ENCODE measurements around the gene TMPRSS11A. TPM values are rescaled to one million over a fixed set of nuclear protein-coding genes. Genes with fewer than 3 reads are reported as not detected.

The TMPRSS11A gene
- total and polyA plus RNA-seq, 2 experiments from 2014 or later: not detected

- no peaks in the 10 kb centered on the region for H3K9me3 ChIP-seq (ENCODE audit: low read depth)
- H3K36me3 ChIP-seq: no peaks in the 10 kb centered on the region
- no peaks in the 10 kb centered on the region for H3K4me1 ChIP-seq (ENCODE audit: low read depth)
- no peak overlapping the region for H3K4me3 ChIP-seq
- H3K27me3 ChIP-seq: no peaks in the 10 kb centered on the region
- no peak for DNase-seq (ENCODE audit: low read depth in 1 of 2, low spot score in 1 of 2)
- H3K27ac ChIP-seq: no peak overlapping the region
- TF ChIP-seq, protein P1, sequence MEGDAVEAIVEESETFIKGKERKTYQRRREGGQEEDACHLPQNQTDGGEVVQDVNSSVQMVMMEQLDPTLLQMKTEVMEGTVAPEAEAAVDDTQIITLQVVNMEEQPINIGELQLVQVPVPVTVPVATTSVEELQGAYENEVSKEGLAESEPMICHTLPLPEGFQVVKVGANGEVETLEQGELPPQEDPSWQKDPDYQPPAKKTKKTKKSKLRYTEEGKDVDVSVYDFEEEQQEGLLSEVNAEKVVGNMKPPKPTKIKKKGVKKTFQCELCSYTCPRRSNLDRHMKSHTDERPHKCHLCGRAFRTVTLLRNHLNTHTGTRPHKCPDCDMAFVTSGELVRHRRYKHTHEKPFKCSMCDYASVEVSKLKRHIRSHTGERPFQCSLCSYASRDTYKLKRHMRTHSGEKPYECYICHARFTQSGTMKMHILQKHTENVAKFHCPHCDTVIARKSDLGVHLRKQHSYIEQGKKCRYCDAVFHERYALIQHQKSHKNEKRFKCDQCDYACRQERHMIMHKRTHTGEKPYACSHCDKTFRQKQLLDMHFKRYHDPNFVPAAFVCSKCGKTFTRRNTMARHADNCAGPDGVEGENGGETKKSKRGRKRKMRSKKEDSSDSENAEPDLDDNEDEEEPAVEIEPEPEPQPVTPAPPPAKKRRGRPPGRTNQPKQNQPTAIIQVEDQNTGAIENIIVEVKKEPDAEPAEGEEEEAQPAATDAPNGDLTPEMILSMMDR (IDR thresholded peaks at IDR 0.05; ENCODE audit: low read depth, low read length): no peak
These were observed 68.6 kb downstream of the TMPRSS11A start for GRCh38 chr4:67894659-67895058.

DNA sequence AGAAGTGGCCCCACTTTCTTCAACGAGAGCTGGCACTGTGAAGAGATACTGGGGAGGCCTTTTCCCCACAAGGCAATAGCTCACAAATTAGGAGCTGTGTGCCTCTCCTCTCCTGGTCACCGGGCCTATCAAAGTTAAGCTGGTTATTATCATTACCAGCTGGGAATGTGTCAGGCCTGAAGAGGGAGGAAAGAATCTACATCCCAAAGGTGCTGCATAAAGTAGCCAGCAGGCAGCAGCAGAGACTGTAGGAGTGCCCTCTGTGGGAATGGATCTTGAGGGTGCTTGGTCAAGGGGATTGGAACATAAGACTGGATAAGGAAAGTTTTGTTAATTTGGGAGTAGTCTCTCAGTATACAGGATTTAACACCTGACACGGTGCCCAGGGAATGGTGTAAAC is 70.4 kb downstream of the TMPRSS11A start:
- TF ChIP-seq, protein P1 (IDR thresholded peaks at IDR 0.05; ENCODE audit: low read depth, low read length): no peak
- Histone ChIP-seq H3K36me3 (no peaks in the 10 kb centered on the region), H3K27ac (no peak overlapping the region), H3K4me1 (ENCODE audit: low read depth) (no peaks in the 10 kb centered on the region), H3K27me3 (no peaks in the 10 kb centered on the region), H3K9me3 (ENCODE audit: low read depth) (no peaks in the 10 kb centered on the region), H3K4me3 (no peak overlapping the region)
- peak in 1 of 2 donors; percentile 14 for DNase-seq (ENCODE audit: low read depth in 1 of 2, low spot score in 1 of 2)

DNA sequence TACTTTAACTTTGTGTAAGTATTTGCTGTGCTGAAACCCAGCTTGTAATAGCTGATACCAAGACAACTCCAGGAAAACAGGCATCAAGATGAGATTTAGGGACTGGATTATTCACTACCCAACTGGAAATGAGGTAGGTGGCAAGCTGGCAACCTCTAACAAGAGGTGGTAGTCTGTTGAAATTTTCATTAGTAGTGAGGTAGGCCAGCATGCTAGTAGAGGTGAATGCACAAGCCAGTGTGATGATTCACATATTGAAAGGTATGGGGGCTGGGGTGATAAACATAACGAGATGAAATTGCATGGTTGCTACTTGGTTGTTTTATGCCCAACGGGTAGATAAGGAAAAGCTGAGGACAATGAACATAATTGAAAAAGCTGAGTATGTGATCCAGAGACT is 71.0 kb downstream of the TMPRSS11A start:
- TF ChIP-seq, protein P1 (IDR thresholded peaks at IDR 0.05; ENCODE audit: low read depth, low read length): no peak
- Histone ChIP-seq H3K9me3 (ENCODE audit: low read depth) (no peaks in the 10 kb centered on the region), H3K27me3 (no peaks in the 10 kb centered on the region), H3K27ac (no peak overlapping the region), H3K4me3 (no peak overlapping the region), H3K4me1 (ENCODE audit: low read depth) (no peaks in the 10 kb centered on the region), H3K36me3 (no peaks in the 10 kb centered on the region)
- no peak for DNase-seq (ENCODE audit: low read depth in 1 of 2, low spot score in 1 of 2)

- no peak for DNase-seq (ENCODE audit: low read depth in 1 of 2, low spot score in 1 of 2)
- no peaks in the 10 kb centered on the region for H3K36me3 ChIP-seq
- H3K4me1 ChIP-seq (ENCODE audit: low read depth): no peaks in the 10 kb centered on the region
- no peaks in the 10 kb centered on the region for H3K27me3 ChIP-seq
- no peak overlapping the region for H3K4me3 ChIP-seq
- no peaks in the 10 kb centered on the region for H3K9me3 ChIP-seq (ENCODE audit: low read depth)
- no peak overlapping the region for H3K27ac ChIP-seq
- TF ChIP-seq, protein P1 (IDR thresholded peaks at IDR 0.05; ENCODE audit: low read depth, low read length): no peak
These were observed 71.6 kb downstream of the TMPRSS11A start for GRCh38 chr4:67891645-67892044.

DNA sequence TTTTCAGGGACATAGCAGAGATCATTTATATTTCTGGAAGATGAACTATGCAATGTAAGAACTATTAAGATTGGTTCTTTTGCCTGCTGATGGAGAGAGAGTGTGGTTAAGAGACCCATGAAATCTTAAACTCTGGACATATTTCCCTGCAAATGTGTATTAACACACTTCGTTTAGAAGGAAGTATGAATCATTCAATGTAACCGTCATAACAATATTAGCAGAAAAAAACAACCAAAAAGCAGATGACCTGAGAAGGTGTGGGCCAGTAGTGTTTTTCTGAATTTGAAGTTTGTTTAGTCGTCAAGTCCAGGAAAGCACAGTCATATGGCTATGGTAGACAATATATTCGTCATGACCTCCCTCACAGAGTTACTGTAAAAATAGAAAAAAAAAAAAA is 77.0 kb downstream of the TMPRSS11A start:
- Histone ChIP-seq H3K9me3 (ENCODE audit: low read depth) (no peaks in the 10 kb centered on the region), H3K4me3 (no peak overlapping the region), H3K27me3 (no peaks in the 10 kb centered on the region), H3K36me3 (no peaks in the 10 kb centered on the region), H3K27ac (no peak overlapping the region), H3K4me1 (ENCODE audit: low read depth) (no peaks in the 10 kb centered on the region)
- peak in 1 of 2 donors; percentile 14 for DNase-seq (ENCODE audit: low read depth in 1 of 2, low spot score in 1 of 2)
- TF ChIP-seq, protein P1 (IDR thresholded peaks at IDR 0.05; ENCODE audit: low read depth, low read length): no peak

DNA sequence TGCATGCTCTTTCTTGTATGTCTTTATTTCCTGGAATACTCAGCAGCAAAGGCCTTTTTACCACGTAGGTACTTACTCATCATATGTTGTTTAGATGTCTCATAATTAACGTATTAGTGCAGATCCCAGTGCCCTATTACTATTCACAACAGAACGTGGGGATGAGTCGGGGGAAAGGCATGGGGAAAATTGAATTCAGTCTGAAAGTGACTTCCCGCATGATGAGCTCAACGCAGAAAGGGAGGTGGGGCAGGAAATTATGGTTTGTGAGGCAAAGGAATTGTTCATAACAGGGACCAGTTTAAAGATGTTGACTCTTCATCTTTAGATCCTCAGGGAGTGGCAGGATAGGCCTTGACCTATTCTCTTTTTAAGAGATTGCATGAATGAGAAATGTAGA is 77.5 kb downstream of the TMPRSS11A start:
- Histone ChIP-seq H3K4me3 (no peak overlapping the region), H3K27me3 (no peaks in the 10 kb centered on the region), H3K36me3 (no peaks in the 10 kb centered on the region), H3K9me3 (ENCODE audit: low read depth) (no peaks in the 10 kb centered on the region), H3K4me1 (ENCODE audit: low read depth) (no peaks in the 10 kb centered on the region), H3K27ac (no peak overlapping the region)
- peak in 1 of 2 donors; percentile 57 for DNase-seq (ENCODE audit: low read depth in 1 of 2, low spot score in 1 of 2)
- TF ChIP-seq, protein P1 (IDR thresholded peaks at IDR 0.05; ENCODE audit: low read depth, low read length): no peak
